Caco-2 (cell line): ENCODE data around the gene AJUBA. TPM values are rescaled to one million over a fixed set of nuclear protein-coding genes. Genes with fewer than 3 reads are reported as not detected.

Experiments
- BruUV-seq: library from RNA; stranded (reverse); fragments of 400-500 nt; replicated peaks from 2 replicates; lab custom pipeline; 2021; lab: Mats Ljungman, UMichigan
- CTCF ChIA-PET: fragments of 300-600 bp; sonication (Branson Sonifier 250); formaldehyde crosslinking; loops from one replicate; lab custom pipeline; 2022; ENCODE audit warnings: antibody characterized with exemption; lab: Charles Lee
- POLR2A ChIA-PET: fragments of 300-600 bp; sonication (Branson Sonifier 250); formaldehyde crosslinking; loops from one replicate; lab custom pipeline; 2022; ENCODE audit warnings: antibody characterized with exemption; lab: Charles Lee
- DNase-seq, 2 experiments: peaks; one replicate each; pipeline versions ENCODE4 v3.0.0 to v3.0.0-alpha.2; 2020 to 2022
- H3K27me3 ChIP-seq: replicated peaks from 2 replicates; pipeline ENCODE4 v1.6.0; 2011; ENCODE audit warnings: low read length; ENCODE audit not compliant: control insufficient read depth, insufficient read depth
- H3K36me3 ChIP-seq: 2 replicates; pipeline ENCODE4 v1.5.1; 2011; ENCODE audit warnings: low read length; ENCODE audit not compliant: control insufficient read depth, insufficient read depth
- H3K4me1 ChIP-seq: fragments of 250-450 bp; sonication (Bioruptor Pico); 2 replicates; pipeline ENCODE4 v1.5.1; 2020; ENCODE audit warnings: mild to moderate bottlenecking
- H3K4me3 ChIP-seq: 2 replicates; pipeline ENCODE4 v1.5.1; 2011; ENCODE audit warnings: low read depth, mild to moderate bottlenecking, control low read depth, low read length
- H3K9me3 ChIP-seq: fragments of 250-450 bp; sonication (Bioruptor Pico); 2 replicates; pipeline ENCODE4 v1.5.1; 2020; ENCODE audit warnings: mild to moderate bottlenecking, moderate library complexity
- H3K27ac Mint-ChIP-seq: one replicate; pipeline ENCODE4 v1.8.0; 2022; ENCODE audit warnings: mixed read lengths; ENCODE audit not compliant: unreplicated experiment
- H3K27me3 Mint-ChIP-seq: one replicate; pipeline ENCODE4 v1.8.0; 2022; ENCODE audit warnings: mixed read lengths; ENCODE audit not compliant: insufficient read depth, unreplicated experiment
- H3K36me3 Mint-ChIP-seq: one replicate; pipeline ENCODE4 v1.8.0; 2022; ENCODE audit warnings: mild to moderate bottlenecking, mixed read lengths; ENCODE audit not compliant: insufficient read depth, unreplicated experiment
- H3K4me1 Mint-ChIP-seq: one replicate; pipeline ENCODE4 v1.8.0; 2022; ENCODE audit warnings: low read depth, mixed read lengths; ENCODE audit not compliant: unreplicated experiment
- H3K4me3 Mint-ChIP-seq: one replicate; pipeline ENCODE4 v1.8.0; 2022; ENCODE audit warnings: mild to moderate bottlenecking, moderate library complexity, mixed read lengths; ENCODE audit not compliant: unreplicated experiment
- H3K9me3 Mint-ChIP-seq: one replicate; pipeline ENCODE4 v1.8.0; 2022; ENCODE audit warnings: mixed read lengths; ENCODE audit not compliant: unreplicated experiment
- intact Hi-C: fragments of 100-400 bp; cut with micrococcal nuclease; formaldehyde crosslinking; loops from one replicate; pipeline ENCODE4 v1.10.0; 2022; ENCODE audit not compliant: unreplicated experiment
- total RNA-seq: library from RNA; stranded (reverse); gene quantifications from 2 replicates; pipeline ENCODE4 v1.2.3, GENCODE V29; 2022
- TF ChIP-seq, protein P1 (sequence below), 2 experiments: fragments of 200-600 bp in 1 of 2; IDR thresholded peaks; 1 replicate in 1 of 2; 2 replicates in 1 of 2; pipeline versions ENCODE4 v1.5.1 to v1.8.0; 2011 to 2022; ENCODE audit warnings: antibody characterized with exemption in 1 of 2, control low read depth in 1 of 2, inconsistent platforms in 1 of 2, low read depth in 1 of 2, low read length in 1 of 2, mild to moderate bottlenecking in 1 of 2, moderate library complexity in 1 of 2; ENCODE audit not compliant: insufficient read depth in 1 of 2, severe bottlenecking in 1 of 2, unreplicated experiment in 1 of 2

Gene AJUBA
- total RNA-seq, 1 experiment from 2014 or later: 211 TPM

DNA sequence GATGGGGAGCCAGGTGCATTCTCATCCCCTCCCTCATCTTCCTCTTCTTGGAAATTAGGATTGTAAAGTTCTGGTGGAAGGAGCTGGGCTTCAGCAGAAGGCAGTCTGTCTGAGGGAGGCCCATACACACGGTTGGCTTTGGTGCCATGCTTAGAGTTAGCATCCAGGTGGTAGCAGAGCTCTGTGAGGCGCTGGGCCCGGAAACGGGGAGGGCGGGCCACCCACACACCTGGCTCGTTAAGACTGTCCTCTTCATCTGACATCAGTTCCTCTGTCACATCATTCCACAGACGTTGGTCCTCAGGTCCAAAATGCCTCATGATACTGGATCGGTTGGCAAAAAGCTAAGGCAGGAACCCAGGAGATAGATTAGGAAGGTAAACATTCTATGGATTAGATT, 4.9 kb upstream of the AJUBA start:
- no peaks in the 10 kb centered on the region for H3K27me3 ChIP-seq
- H3K9me3 ChIP-seq: no peaks in the 10 kb centered on the region
- intact Hi-C loops: no loop called here
- TF ChIP-seq, protein P1, sequence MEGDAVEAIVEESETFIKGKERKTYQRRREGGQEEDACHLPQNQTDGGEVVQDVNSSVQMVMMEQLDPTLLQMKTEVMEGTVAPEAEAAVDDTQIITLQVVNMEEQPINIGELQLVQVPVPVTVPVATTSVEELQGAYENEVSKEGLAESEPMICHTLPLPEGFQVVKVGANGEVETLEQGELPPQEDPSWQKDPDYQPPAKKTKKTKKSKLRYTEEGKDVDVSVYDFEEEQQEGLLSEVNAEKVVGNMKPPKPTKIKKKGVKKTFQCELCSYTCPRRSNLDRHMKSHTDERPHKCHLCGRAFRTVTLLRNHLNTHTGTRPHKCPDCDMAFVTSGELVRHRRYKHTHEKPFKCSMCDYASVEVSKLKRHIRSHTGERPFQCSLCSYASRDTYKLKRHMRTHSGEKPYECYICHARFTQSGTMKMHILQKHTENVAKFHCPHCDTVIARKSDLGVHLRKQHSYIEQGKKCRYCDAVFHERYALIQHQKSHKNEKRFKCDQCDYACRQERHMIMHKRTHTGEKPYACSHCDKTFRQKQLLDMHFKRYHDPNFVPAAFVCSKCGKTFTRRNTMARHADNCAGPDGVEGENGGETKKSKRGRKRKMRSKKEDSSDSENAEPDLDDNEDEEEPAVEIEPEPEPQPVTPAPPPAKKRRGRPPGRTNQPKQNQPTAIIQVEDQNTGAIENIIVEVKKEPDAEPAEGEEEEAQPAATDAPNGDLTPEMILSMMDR (IDR thresholded peaks at IDR 0.05; ENCODE audit: insufficient read depth in 1 of 2, low read depth in 1 of 2, low read length in 1 of 2, severe bottlenecking in 1 of 2, unreplicated experiment in 1 of 2): no peak
- DNase-seq: no peak
- POLR2A ChIA-PET: interaction anchor here (1.1 to 1.4 kb wide), 2 partner anchors 14 to 20 kb away, joined by 3 to 7 read pairs; no protein-coding TSS in a partner anchor
- no peaks in the 10 kb centered on the region for H3K4me1 Mint-ChIP-seq
- BruUV-seq: no TSS peak
- no peaks in the 10 kb centered on the region for H3K9me3 Mint-ChIP-seq
- no peaks in the 10 kb centered on the region for H3K36me3 ChIP-seq
- no peak overlapping the region for H3K4me3 Mint-ChIP-seq
- H3K4me3 ChIP-seq: no peak overlapping the region
- H3K27me3 Mint-ChIP-seq: no peaks in the 10 kb centered on the region
- CTCF ChIA-PET: interaction anchor here (0.8 to 3.6 kb wide), 14 partner anchors 9 to 108 kb away, joined by 3 to 102 read pairs (median 20); partner anchors contain the start of genes ACIN1, C14orf119 and CDH24
- peaks cover 11% of the 10 kb centered on the region for H3K4me1 ChIP-seq
- H3K27ac Mint-ChIP-seq: no peak overlapping the region
- no peaks in the 10 kb centered on the region for H3K36me3 Mint-ChIP-seq

DNA sequence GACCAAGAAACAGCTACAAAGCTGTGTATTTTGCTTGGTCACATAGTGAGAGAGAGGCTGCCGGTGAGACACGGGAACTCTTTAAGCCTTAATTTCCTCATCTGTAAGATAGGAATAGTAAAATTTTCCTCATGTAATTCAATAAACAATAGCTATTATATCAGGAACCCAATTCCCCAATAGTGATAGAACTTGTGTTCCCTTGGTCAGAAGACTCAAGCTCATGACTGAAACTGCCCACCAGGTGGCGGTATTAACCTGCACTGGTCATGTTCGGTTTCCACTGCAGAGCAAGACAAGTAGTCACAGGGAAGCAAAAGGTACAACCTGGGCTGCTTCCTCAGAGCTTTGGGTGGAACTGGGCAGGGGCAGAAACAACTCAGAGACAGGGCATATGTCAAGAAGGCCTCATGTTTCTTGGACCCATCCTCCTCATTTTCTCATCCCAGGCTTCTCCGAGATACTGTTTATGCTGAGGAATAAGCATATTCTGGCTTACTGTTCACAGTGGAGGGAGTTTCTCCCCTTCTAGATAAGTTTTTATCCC, 4.2 kb upstream of the AJUBA start:
- Mint-ChIP-seq H3K9me3 (no peaks in the 10 kb centered on the region), H3K4me1 (no peaks in the 10 kb centered on the region), H3K27ac (no peak overlapping the region), H3K36me3 (no peaks in the 10 kb centered on the region), H3K4me3 (no peak overlapping the region), H3K27me3 (no peaks in the 10 kb centered on the region)
- no TSS peak for BruUV-seq
- no peaks in the 10 kb centered on the region for H3K27me3 ChIP-seq
- H3K4me3 ChIP-seq: no peak overlapping the region
- H3K4me1 ChIP-seq: peaks cover 11% of the 10 kb centered on the region
- intact Hi-C loops: loop anchor here (1.0 kb wide), 1 partner anchor 72 kb away; no protein-coding TSS in a partner anchor
- POLR2A ChIA-PET: interaction anchor here (0.6 to 1.5 kb wide), 7 partner anchors 9 to 333 kb away, joined by 3 to 14 read pairs (median 6); partner anchors contain the start of gene HAUS4
- TF ChIP-seq, protein P1 (IDR thresholded peaks at IDR 0.05; ENCODE audit: insufficient read depth in 1 of 2, low read depth in 1 of 2, low read length in 1 of 2, severe bottlenecking in 1 of 2, unreplicated experiment in 1 of 2): peak; percentile 80 to 91
- H3K36me3 ChIP-seq: no peaks in the 10 kb centered on the region
- H3K9me3 ChIP-seq: no peaks in the 10 kb centered on the region
- DNase-seq: peak; percentile 86 to 87
- CTCF ChIA-PET: interaction anchor here (0.6 to 3.6 kb wide), 37 partner anchors 9 to 416 kb away, joined by 3 to 102 read pairs (median 4); partner anchors contain the start of genes ACIN1, C14orf119, CDH24 and PRMT5

DNA sequence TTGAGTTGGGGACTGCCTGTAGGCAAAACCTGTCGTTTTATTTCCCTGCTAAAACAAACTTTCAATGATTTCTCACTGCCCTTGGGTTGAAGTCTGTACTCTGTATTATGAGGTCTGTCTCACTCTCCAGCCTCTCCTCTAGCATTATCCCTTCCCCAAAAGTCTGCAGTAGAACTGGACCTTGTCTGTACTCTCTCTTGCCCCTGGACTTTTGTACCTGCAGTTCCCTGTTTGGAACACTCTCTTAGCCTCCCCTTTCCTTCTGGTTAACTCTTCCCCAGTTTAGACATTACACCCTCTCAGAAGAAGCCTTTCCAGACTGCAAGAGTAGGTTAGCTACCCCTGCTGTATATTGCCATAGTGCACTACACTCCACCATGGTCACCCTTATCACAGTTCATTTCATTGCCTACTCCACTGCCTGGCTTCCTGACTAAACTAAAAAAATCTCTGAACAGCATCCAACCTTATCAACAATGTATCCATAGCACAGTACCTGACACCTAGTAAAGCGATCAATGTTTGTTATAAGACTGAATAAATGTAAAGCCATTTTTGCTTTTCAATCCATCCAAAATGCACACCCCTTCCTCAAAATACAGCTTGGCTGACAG, 3.6 kb upstream of the AJUBA start:
- TF ChIP-seq, protein P1 (IDR thresholded peaks at IDR 0.05; ENCODE audit: insufficient read depth in 1 of 2, low read depth in 1 of 2, low read length in 1 of 2, severe bottlenecking in 1 of 2, unreplicated experiment in 1 of 2): no peak
- intact Hi-C loops: loop anchor here (1.0 kb wide), 1 partner anchor 72 kb away; no protein-coding TSS in a partner anchor
- H3K27me3 ChIP-seq: no peaks in the 10 kb centered on the region
- H3K9me3 ChIP-seq: no peaks in the 10 kb centered on the region
- ChIA-PET CTCF (interaction anchor here (0.6 to 3.6 kb wide), 34 partner anchors 9 to 416 kb away, joined by 3 to 102 read pairs (median 5); partner anchors contain the start of genes ACIN1, C14orf119, CDH24 and PRMT5), POLR2A (interaction anchor here (0.6 to 1.5 kb wide), 6 partner anchors 9 to 333 kb away, joined by 3 to 14 read pairs (median 6); partner anchors contain the start of gene HAUS4)
- Mint-ChIP-seq H3K27ac (no peak overlapping the region), H3K9me3 (no peaks in the 10 kb centered on the region), H3K36me3 (peaks cover 3% of the 10 kb centered on the region), H3K4me3 (no peak overlapping the region), H3K4me1 (no peaks in the 10 kb centered on the region), H3K27me3 (no peaks in the 10 kb centered on the region)
- no peak for DNase-seq
- H3K4me3 ChIP-seq: no peak overlapping the region
- H3K4me1 ChIP-seq: peaks cover 11% of the 10 kb centered on the region
- H3K36me3 ChIP-seq: no peaks in the 10 kb centered on the region
- no TSS peak for BruUV-seq
